GM12891 (cell line): ENCODE results near the gene HCN2.

ENCODE experiments used
- POLR2A ChIP-seq: IDR thresholded peaks from 2 replicates; pipeline ENCODE4 v1.6.1; 2011; ENCODE audit warnings: low read depth, low read length, control low read depth
- TAF1 ChIP-seq: IDR thresholded peaks from 2 replicates; pipeline ENCODE4 v1.6.1; 2011; ENCODE audit warnings: low read depth, low read length, control low read depth

DNA sequence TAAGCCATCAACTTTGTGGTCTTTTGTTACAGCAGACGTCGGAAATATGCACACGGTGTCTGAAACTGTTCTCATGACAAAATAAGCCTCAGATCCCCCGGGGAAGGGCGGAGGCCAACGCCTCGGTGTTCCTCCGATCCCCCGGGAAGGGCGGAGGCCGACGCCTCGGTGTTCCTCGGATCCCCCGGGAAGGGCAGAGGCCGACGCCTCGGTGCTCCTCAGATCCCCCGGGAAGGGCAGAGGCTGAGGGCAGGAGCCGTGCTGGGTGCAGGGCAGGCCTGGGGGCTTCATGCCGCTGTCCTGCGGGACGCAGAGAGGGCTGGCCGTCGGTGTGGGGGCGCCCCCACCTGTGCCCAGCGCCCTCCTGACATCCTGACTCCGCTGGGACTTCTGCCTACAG is 54.7 kb downstream of the HCN2 start:
- no peak for TF ChIP-seq POLR2A
- TF ChIP-seq TAF1: no peak
